Activated T-helper 9 cell treated with anti-CD3 and anti-CD28 coated beads, Interleukin-2, amount 50 U/mL, for 16 hours (primary cell): ENCODE results near the gene TM9SF4.

Experiments used
- DNase-seq: peaks from one replicate; pipeline ENCODE4 v3.0.0-alpha.2; 2020; ENCODE audit warnings: low read depth

TM9SF4 gene

GRCh38 chr20:32130965-32131364, 21.5 kb downstream of the TM9SF4 start:
- DNase-seq = no peak

- no peak for DNase-seq
Measured at GRCh38 chr20:32132911-32133549, 23.5 kb downstream of the TM9SF4 start.

GRCh38 chr20:32134026-32134425, 24.5 kb downstream of the TM9SF4 start:
- DNase-seq = no peak

- DNase-seq = no peak
Measured at GRCh38 chr20:32135983-32136515, 26.5 kb downstream of the TM9SF4 start.

- DNase-seq = no peak
Measured at GRCh38 chr20:32138921-32139320, 29.4 kb downstream of the TM9SF4 start.

GRCh38 chr20:32139947-32140346, 30.4 kb downstream of the TM9SF4 start:
- no peak for DNase-seq

GRCh38 chr20:32140603-32141002, 31.1 kb downstream of the TM9SF4 start:
- DNase-seq = no peak

GRCh38 chr20:32141465-32141980, 32.0 kb downstream of the TM9SF4 start:
- DNase-seq = no peak

GRCh38 chr20:32142088-32142487, 32.6 kb downstream of the TM9SF4 start:
- DNase-seq = no peak

GRCh38 chr20:32142991-32143390, 33.5 kb downstream of the TM9SF4 start:
- DNase-seq = no peak

GRCh38 chr20:32144898-32145662, 35.6 kb downstream of the TM9SF4 start:
- DNase-seq = no peak

GRCh38 chr20:32149566-32150170, 40.2 kb downstream of the TM9SF4 start:
- no peak for DNase-seq

- DNase-seq = no peak
Measured at GRCh38 chr20:32150291-32150848, 40.9 kb downstream of the TM9SF4 start.

- no peak for DNase-seq
Measured at GRCh38 chr20:32152421-32153155, 43.1 kb downstream of the TM9SF4 start.

GRCh38 chr20:32153156-32153665, 43.7 kb downstream of the TM9SF4 start:
- DNase-seq = no peak

- DNase-seq = no peak
Measured at GRCh38 chr20:32153771-32154170, 44.3 kb downstream of the TM9SF4 start.

- no peak for DNase-seq
Measured at GRCh38 chr20:32155017-32155981, 45.8 kb downstream of the TM9SF4 start.

GRCh38 chr20:32157611-32158010, 48.1 kb downstream of the TM9SF4 start:
- no peak for DNase-seq

- DNase-seq = no peak
Measured at GRCh38 chr20:32158351-32158750, 48.8 kb downstream of the TM9SF4 start.

GRCh38 chr20:32158943-32159660, 49.6 kb downstream of the TM9SF4 start:
- DNase-seq = no peak
